Memory B cell (primary cell): ENCODE measurements around the gene SRC.

Source experiments
- ATAC-seq: fragments of 150-1000 bp; cut with Tn5 transposase; 2 replicates; pipeline ENCODE4 v1.10.0; 2021; ENCODE audit warnings: low read depth, mild to moderate bottlenecking, moderate library complexity
- DNase-seq, 2 donors: peaks; one replicate each; pipeline ENCODE4 v3.0.0; 2022; ENCODE audit warnings: low spot score in 2 of 2
- H3K27ac Mint-ChIP-seq: one replicate; pipeline ENCODE4 v1.8.0; 2022; ENCODE audit warnings: mild to moderate bottlenecking, moderate library complexity, mixed read lengths
- H3K27me3 Mint-ChIP-seq: one replicate; pipeline ENCODE4 v1.8.0; 2022; ENCODE audit warnings: mixed read lengths
- H3K36me3 Mint-ChIP-seq: one replicate; pipeline ENCODE4 v1.8.0; 2022; ENCODE audit warnings: mild to moderate bottlenecking, mixed read lengths
- H3K4me1 Mint-ChIP-seq: one replicate; pipeline ENCODE4 v1.8.0; 2022; ENCODE audit warnings: mixed read lengths
- H3K4me3 Mint-ChIP-seq: one replicate; pipeline ENCODE4 v1.8.0; 2022; ENCODE audit warnings: mild to moderate bottlenecking, moderate library complexity, mixed read lengths
- H3K9me3 Mint-ChIP-seq: one replicate; pipeline ENCODE4 v1.8.0; 2022; ENCODE audit warnings: mixed read lengths

The SRC gene

DNA sequence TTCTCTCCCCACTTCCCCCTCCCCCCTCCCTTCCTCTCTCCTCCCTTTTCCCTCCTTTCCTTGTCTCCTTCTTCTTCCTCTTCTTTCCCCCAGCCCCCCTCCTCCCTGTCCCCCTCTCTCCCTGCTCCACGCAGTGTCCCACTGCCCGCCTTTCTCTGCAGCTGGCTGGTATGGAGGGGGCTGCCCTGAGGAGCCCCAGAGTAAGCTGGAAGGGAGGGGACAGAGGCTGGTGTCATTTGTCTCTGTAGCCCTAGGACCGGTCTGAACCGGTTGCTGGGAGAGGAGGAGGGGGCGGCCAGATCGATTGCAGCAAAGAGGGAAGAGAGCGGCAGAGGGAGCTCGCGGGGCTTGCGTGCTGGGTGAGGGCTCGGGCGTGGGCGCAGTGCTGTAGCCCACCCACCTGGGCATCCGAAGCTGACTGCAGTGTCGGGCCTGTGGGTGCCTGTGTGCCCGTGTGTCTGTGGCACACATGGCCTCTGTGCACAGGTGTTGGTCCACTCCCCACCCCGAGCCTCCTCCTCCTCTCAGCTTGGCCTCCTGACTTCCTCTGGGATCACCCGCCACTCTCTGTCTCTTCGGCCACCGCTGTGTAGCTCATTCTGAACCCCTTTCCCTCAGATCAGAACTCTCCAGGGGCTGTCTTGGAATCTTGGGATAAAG lies 50.6 kb downstream of the SRC start:
- no peaks in the 10 kb centered on the region for H3K4me1 Mint-ChIP-seq
- H3K27me3 Mint-ChIP-seq: no peaks in the 10 kb centered on the region
- H3K36me3 Mint-ChIP-seq: peaks cover 8% of the 10 kb centered on the region
- DNase-seq: no peak
- ATAC-seq: no peak
- H3K27ac Mint-ChIP-seq: no peak overlapping the region
- no peaks in the 10 kb centered on the region for H3K9me3 Mint-ChIP-seq
- no peak overlapping the region for H3K4me3 Mint-ChIP-seq

DNA sequence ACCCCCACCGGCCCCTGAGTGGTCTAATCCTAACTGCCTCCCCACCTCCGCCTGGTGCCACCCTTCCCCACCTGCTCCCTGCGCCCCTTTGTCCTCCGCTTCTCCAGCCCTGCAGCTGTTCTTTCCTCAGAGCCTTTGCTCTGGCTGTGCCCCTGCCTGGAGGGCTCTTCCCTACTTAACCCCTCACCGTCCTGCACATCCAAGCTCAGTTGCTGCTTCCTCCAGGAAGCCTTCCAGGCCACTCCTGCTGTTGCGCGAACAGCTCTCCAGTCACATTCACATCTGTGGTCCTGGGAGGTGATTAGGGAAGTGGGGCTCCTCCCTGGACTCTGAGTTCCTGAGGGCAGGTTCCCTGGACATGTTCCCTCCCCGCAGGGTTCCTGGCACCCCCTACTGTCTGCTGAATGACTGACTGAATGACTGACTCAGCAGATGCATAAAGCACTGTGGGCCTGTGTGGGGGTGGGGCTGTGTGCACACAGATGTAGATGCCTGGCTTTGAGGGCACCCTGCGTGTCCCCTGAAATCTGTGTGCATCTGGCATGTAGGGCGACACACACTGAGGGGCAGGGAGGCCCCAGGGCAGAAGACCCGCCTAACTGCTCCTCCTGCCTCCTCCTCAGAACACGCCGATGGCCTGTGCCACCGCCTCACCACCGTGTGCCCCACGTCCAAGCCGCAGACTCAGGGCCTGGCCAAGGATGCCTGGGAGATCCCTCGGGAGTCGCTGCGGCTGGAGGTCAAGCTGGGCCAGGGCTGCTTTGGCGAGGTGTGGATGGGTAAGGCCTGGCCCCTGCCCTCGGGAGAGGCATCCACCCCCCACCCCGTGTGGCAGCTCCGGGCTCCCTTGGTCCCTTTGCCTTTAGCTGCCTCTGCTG lies 51.4 kb downstream of the SRC start:
- Mint-ChIP-seq H3K4me3 (no peak overlapping the region), H3K36me3 (peaks cover 8% of the 10 kb centered on the region), H3K27me3 (no peaks in the 10 kb centered on the region), H3K4me1 (no peaks in the 10 kb centered on the region), H3K9me3 (no peaks in the 10 kb centered on the region), H3K27ac (no peak overlapping the region)
- no peak for ATAC-seq
- no peak for DNase-seq

GRCh38 chr20:37397954-37398749 lies 52.2 kb downstream of the SRC start:
- Mint-ChIP-seq H3K27me3 (no peaks in the 10 kb centered on the region), H3K36me3 (peaks cover 10% of the 10 kb centered on the region), H3K4me3 (no peak overlapping the region), H3K9me3 (no peaks in the 10 kb centered on the region), H3K27ac (no peak overlapping the region), H3K4me1 (no peaks in the 10 kb centered on the region)
- no peak for ATAC-seq
- no peak for DNase-seq

- DNase-seq (no peak), ATAC-seq (no peak)
- Mint-ChIP-seq H3K4me3 (no peak overlapping the region), H3K9me3 (no peaks in the 10 kb centered on the region), H3K27me3 (no peaks in the 10 kb centered on the region), H3K36me3 (peaks cover 10% of the 10 kb centered on the region), H3K4me1 (no peaks in the 10 kb centered on the region), H3K27ac (no peak overlapping the region)
Observed at GRCh38 chr20:37398750-37399621, 53.0 kb downstream of the SRC start.

- Mint-ChIP-seq H3K4me3 (no peak overlapping the region), H3K36me3 (peaks cover 9% of the 10 kb centered on the region)
Observed at GRCh38 chr20:37401282-37401929, 55.5 kb downstream of the SRC start.

DNA sequence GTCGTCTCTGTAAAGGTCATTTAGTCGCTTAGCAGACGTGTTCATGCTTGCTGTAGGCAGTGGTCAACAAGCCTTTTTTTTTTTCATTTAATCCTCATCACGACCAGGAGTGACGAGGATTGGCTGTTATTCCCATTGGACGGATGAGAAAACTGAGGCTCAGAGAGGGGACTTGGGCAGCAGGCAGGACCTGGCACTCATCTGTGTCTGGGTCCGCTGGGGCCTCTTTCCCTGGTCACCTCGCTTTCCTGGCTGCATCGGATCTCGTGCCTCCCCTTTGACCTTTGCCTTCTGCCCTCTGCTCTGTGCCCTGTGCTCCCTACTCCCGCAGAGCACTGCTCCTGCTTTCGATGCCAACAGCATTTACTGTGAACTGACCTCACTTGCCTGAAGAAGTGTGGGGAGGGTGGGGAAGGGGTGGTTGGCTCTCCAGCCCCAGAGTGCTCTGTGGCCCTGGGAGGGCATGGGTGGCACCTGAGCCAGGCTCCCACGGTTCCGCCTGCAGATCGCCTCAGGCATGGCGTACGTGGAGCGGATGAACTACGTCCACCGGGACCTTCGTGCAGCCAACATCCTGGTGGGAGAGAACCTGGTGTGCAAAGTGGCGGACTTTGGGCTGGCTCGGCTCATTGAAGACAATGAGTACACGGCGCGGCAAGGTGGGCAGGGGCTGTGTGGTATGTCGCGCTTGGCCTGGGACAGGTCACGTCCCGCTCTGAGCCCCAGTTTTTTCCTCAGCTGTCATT lies 56.2 kb downstream of the SRC start:
- peaks cover 7% of the 10 kb centered on the region for H3K4me1 Mint-ChIP-seq
- H3K27me3 Mint-ChIP-seq: no peaks in the 10 kb centered on the region
- no peak overlapping the region for H3K4me3 Mint-ChIP-seq

More at GRCh38 chr20:37401282-37401929, 55.5 kb downstream of the SRC start:
- no peak for DNase-seq
- no peak for ATAC-seq
- Mint-ChIP-seq H3K4me1 (peaks cover 7% of the 10 kb centered on the region), H3K27ac (no peak overlapping the region), H3K27me3 (no peaks in the 10 kb centered on the region), H3K9me3 (no peaks in the 10 kb centered on the region)

GRCh38 chr20:37403107-37404033 lies 57.4 kb downstream of the SRC start:
- peaks cover 6% of the 10 kb centered on the region for H3K36me3 Mint-ChIP-seq
- H3K27ac Mint-ChIP-seq: no peak overlapping the region

More for the DNA sequence above, 56.2 kb downstream of the SRC start:
- H3K27ac Mint-ChIP-seq: no peak overlapping the region
- DNase-seq: no peak
- ATAC-seq: no peak
- H3K9me3 Mint-ChIP-seq: no peaks in the 10 kb centered on the region
- H3K36me3 Mint-ChIP-seq: peaks cover 8% of the 10 kb centered on the region

DNA sequence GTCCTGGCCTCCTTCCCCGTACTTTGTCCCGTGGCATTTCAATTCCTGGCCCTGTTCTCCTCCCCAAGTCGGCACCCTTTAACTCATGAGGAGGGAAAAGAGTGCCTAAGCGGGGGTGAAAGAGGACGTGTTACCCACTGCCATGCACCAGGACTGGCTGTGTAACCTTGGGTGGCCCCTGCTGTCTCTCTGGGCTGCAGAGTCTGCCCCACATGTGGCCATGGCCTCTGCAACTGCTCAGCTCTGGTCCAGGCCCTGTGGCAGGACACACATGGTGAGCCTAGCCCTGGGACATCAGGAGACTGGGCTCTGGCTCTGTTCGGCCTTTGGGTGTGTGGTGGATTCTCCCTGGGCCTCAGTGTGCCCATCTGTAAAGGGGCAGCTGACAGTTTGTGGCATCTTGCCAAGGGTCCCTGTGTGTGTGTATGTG lies 58.5 kb downstream of the SRC start:
- H3K36me3 Mint-ChIP-seq: peaks cover 6% of the 10 kb centered on the region
- DNase-seq (no peak), ATAC-seq (no peak)
- H3K27ac Mint-ChIP-seq: no peak overlapping the region
- H3K4me1 Mint-ChIP-seq: peaks cover 24% of the 10 kb centered on the region
- H3K9me3 Mint-ChIP-seq: no peaks in the 10 kb centered on the region
- H3K27me3 Mint-ChIP-seq: peaks cover 12% of the 10 kb centered on the region
- H3K4me3 Mint-ChIP-seq: no peak overlapping the region

More at GRCh38 chr20:37403107-37404033, 57.4 kb downstream of the SRC start:
- Mint-ChIP-seq H3K4me1 (peaks cover 13% of the 10 kb centered on the region), H3K27me3 (peaks cover 5% of the 10 kb centered on the region), H3K4me3 (no peak overlapping the region), H3K9me3 (no peaks in the 10 kb centered on the region)
- DNase-seq (no peak), ATAC-seq (no peak)

DNA sequence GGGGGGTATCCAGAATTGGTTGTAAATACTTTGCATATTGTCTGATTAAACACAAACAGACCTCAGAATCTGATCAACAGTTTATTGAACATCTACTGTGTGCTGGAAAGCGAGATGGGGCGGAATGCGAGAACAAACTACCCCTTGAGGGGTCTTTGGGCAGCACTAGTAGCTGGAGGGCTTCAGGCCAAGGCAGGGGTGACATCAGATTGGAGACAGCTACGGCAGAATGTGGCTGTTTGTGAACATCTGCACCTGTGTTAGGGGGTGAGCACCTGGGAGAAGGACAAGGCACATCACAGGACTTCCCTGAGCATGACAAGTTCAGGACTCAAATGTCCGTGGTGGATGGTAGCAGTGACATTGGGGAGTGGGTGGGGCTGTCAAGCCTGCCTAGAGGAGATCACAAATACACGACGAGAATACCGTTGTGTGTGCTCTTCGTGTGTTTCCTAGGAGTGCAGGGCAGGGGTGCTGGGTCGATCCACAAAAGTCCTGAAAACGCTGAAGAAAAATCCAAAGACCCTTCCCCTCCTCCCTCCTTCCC lies 59.5 kb downstream of the SRC start:
- Mint-ChIP-seq H3K27ac (no peak overlapping the region), H3K36me3 (peaks cover 6% of the 10 kb centered on the region), H3K27me3 (peaks cover 12% of the 10 kb centered on the region), H3K4me1 (peaks cover 29% of the 10 kb centered on the region), H3K4me3 (peak overlapping the region; percentile 78), H3K9me3 (no peaks in the 10 kb centered on the region)
- DNase-seq: no peak
- ATAC-seq: no peak

- DNase-seq (peak in 1 of 2 donors; percentile 26), ATAC-seq (peak; percentile 18)
- peaks cover 12% of the 10 kb centered on the region for H3K27me3 Mint-ChIP-seq
- H3K4me3 Mint-ChIP-seq: peak overlapping the region; percentile 78
- no peaks in the 10 kb centered on the region for H3K9me3 Mint-ChIP-seq
- peaks cover 29% of the 10 kb centered on the region for H3K4me1 Mint-ChIP-seq
- H3K27ac Mint-ChIP-seq: no peak overlapping the region
- peaks cover 6% of the 10 kb centered on the region for H3K36me3 Mint-ChIP-seq
Observed at GRCh38 chr20:37406010-37406998, 60.4 kb downstream of the SRC start.
